Bronchial smooth muscle cell (primary cell): Measurements from ENCODE around the gene NLRP4. TPM values are rescaled to one million over a fixed set of nuclear protein-coding genes. Genes with fewer than 3 reads are reported as not detected.

Experiments
- total RNA-seq: library from RNA; depleted of rRNA; stranded (reverse); fragments of >200 nt; gene quantifications from 2 replicates; pipeline ENCODE4 v1.2.1, GENCODE V29; 2014

Gene NLRP4
- not detected in 2 replicates for total RNA-seq

GRCh38 chr19:55836340-55836739, at the start of gene NLRP4:
Gene NLRP4, plus strand, starts transcription at chr19:55836540. Its CDS starts 15,541 bp downstream, at chr19:55852081.

DNA sequence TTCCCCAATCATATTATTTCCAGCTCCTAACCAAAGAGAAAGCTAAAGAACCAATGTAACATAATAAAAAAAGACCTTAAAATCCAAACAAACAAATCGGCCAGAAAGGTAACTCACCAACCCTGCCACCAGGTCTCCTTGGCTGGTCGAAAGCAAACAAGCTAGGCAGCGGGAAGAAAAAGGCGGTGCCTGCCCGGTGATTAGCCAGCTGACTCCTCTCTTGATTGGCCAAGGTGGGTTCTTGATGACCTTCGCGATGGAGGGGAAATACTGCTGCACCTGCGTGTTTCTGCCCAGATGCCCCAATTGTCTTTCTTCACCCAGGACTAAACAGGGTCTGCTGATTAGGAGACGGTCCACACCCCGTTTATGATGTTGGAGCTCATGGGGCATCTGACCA, 4.5 kb upstream of the NLRP4 start, which contains the start of gene NLRP11:
NLRP11 (minus strand) TSS at position 154 of the 400 bp plus-strand sequence. CDS start 13,825 bp downstream, outside the sequence.

Other genes starting within 250 kb of the NLRP4 start
- gene FIZ1, start 237.0 kb upstream of the NLRP4 start, total RNA-seq: 0.95 and 2.1 TPM in 2 replicates
- 12.1 and 13.2 TPM in 2 replicates for gene ZNF524, start 236.3 kb upstream of the NLRP4 start, total RNA-seq
- gene ZNF865, start 230.9 kb upstream of the NLRP4 start, total RNA-seq: 0.34 and 0.63 TPM in 2 replicates
- 5.0 and 5.8 TPM in 2 replicates for gene ZNF784, start 212.0 kb upstream of the NLRP4 start, total RNA-seq
- gene ZNF580, start 195.5 kb upstream of the NLRP4 start, total RNA-seq: 4.4 and 5.7 TPM in 2 replicates
- 29.1 and 32.2 TPM in 2 replicates for gene ZNF581, start 192.9 kb upstream of the NLRP4 start, total RNA-seq
- gene CCDC106, start 188.3 kb upstream of the NLRP4 start, total RNA-seq: 3.9 and 7.3 TPM in 2 replicates
- 72.3 and 77.7 TPM in 2 replicates for gene U2AF2, start 181.5 kb upstream of the NLRP4 start, total RNA-seq
- 56.9 and 61.7 TPM in 2 replicates for gene EPN1, start 161.3 kb upstream of the NLRP4 start, total RNA-seq
- not detected in 2 replicates for gene NLRP9, start 98.1 kb upstream of the NLRP4 start, total RNA-seq
- not detected in 2 replicates for gene RFPL4A, start 77.4 kb upstream of the NLRP4 start, total RNA-seq
- gene RFPL4AL1, start 67.4 kb upstream of the NLRP4 start, total RNA-seq: not detected in 2 replicates
- gene NLRP11, start 4.5 kb upstream of the NLRP4 start, total RNA-seq: not detected in 2 replicates
- not detected in 2 replicates for gene NLRP13, start 95.8 kb downstream of the NLRP4 start, total RNA-seq
- not detected in 2 replicates for gene NLRP8, start 111.3 kb downstream of the NLRP4 start, total RNA-seq
- not detected in 2 replicates for gene NLRP5, start 150.2 kb downstream of the NLRP4 start, total RNA-seq